A673 (cell line): ENCODE measurements around the gene GBE1. TPM values are rescaled to one million over a fixed set of nuclear protein-coding genes. Genes with fewer than 3 reads are reported as not detected.
"Not testable (repeated sequence)": the region's sequence is repeated elsewhere in the genome, so short reads cannot be mapped to it uniquely, and the experiment has no call there.

ENCODE experiments used
- BruUV-seq: library from RNA; stranded (reverse); fragments of 400-500 nt; replicated peaks from 2 replicates; lab custom pipeline; 2021; lab: Mats Ljungman, UMichigan
- CTCF ChIA-PET: fragments of 300-600 bp; sonication (Branson Sonifier 250); formaldehyde crosslinking; loops from one replicate; lab custom pipeline; 2022; ENCODE audit warnings: antibody characterized with exemption; lab: Charles Lee
- POLR2A ChIA-PET: fragments of 300-600 bp; sonication (Branson Sonifier 250); formaldehyde crosslinking; loops from one replicate; lab custom pipeline; 2022; ENCODE audit warnings: antibody characterized with exemption; ENCODE audit not compliant: low non-redundant PET; lab: Charles Lee
- DNase-seq: peaks from one replicate; pipeline ENCODE4 v3.0.0-alpha.2; 2015; ENCODE audit warnings: low spot score
- H3K27ac ChIP-seq: fragments of 200-600 bp; sonication (generic); 2 replicates; pipeline ENCODE4 v1.5.1; 2016; ENCODE audit warnings: mixed run types, low read depth, mild to moderate bottlenecking, mixed read lengths, antibody characterized with exemption, low read length; ENCODE audit not compliant: poor library complexity, severe bottlenecking
- H3K27me3 ChIP-seq: fragments of 200-600 bp; sonication (generic); replicated peaks from 2 replicates; pipeline ENCODE4 v1.6.1; 2017; ENCODE audit warnings: mixed run types, low read depth, mild to moderate bottlenecking, mixed read lengths, antibody characterized with exemption, low read length; ENCODE audit not compliant: insufficient read depth, poor library complexity
- H3K36me3 ChIP-seq: fragments of 200-600 bp; sonication (generic); 2 replicates; pipeline ENCODE4 v1.6.1; 2016; ENCODE audit warnings: mixed run types, mild to moderate bottlenecking, mixed read lengths, antibody characterized with exemption, low read length; ENCODE audit not compliant: insufficient read depth, poor library complexity, severe bottlenecking
- H3K4me1 ChIP-seq: fragments of 200-600 bp; sonication (generic); 2 replicates; pipeline ENCODE4 v1.6.1; 2017; ENCODE audit warnings: mixed run types, mild to moderate bottlenecking, mixed read lengths, antibody characterized with exemption, low read length; ENCODE audit not compliant: insufficient read depth, poor library complexity, severe bottlenecking
- H3K4me3 ChIP-seq: fragments of 200-600 bp; sonication (generic); 2 replicates; pipeline ENCODE4 v1.5.1; 2016; ENCODE audit warnings: low read depth, mixed run types, mild to moderate bottlenecking, mixed read lengths, low read length; ENCODE audit not compliant: poor library complexity, severe bottlenecking
- H3K9me3 ChIP-seq: fragments of 200-600 bp; sonication (generic); 2 replicates; pipeline ENCODE4 v1.6.1; 2016; ENCODE audit warnings: mixed run types, low read depth, mild to moderate bottlenecking, mixed read lengths, antibody characterized with exemption, low read length; ENCODE audit not compliant: poor library complexity, severe bottlenecking
- CTCF ChIP-seq: fragments of 300-800, 200-600 bp; sonication (generic); conservative IDR thresholded peaks from 2 replicates; pipeline ENCODE4 v1.5.1; 2017; ENCODE audit warnings: low read depth, mild to moderate bottlenecking, antibody characterized with exemption, low read length, moderate library complexity, mixed read lengths
- EZH2 ChIP-seq: fragments of 200-600 bp; sonication (generic); IDR thresholded peaks from 2 replicates; pipeline ENCODE4 v1.6.1; 2017; ENCODE audit warnings: borderline replicate concordance, low read depth, mild to moderate bottlenecking, mixed read lengths, antibody characterized with exemption, low read length; ENCODE audit not compliant: poor library complexity, severe bottlenecking
- intact Hi-C: fragments of 100-400 bp; cut with micrococcal nuclease; formaldehyde crosslinking; loops from one replicate; pipeline ENCODE4 v1.10.0; 2022; ENCODE audit not compliant: unreplicated experiment
- total RNA-seq: library from RNA; stranded (reverse); gene quantifications from 2 replicates; pipeline ENCODE4 v1.2.3, GENCODE V29; 2021

The GBE1 gene
- total RNA-seq, 1 experiment from 2014 or later = 8.2 TPM

- Histone ChIP-seq H3K9me3 (no peaks in the 10 kb centered on the region), H3K4me1 (no peaks in the 10 kb centered on the region), H3K27me3 (no peaks in the 10 kb centered on the region), H3K4me3 (no peak overlapping the region), H3K36me3 (no peaks in the 10 kb centered on the region), H3K27ac (no peak overlapping the region)
- BruUV-seq = no TSS peak
- POLR2A ChIA-PET = no interaction called here
- CTCF ChIA-PET = no interaction called here
- no peak for TF ChIP-seq EZH2
- TF ChIP-seq CTCF = no peak
- intact Hi-C loops = no loop called here
- no peak for DNase-seq
Measured at GRCh38 chr3:81769299-81769698, 7.9 kb upstream of the GBE1 start.

DNA sequence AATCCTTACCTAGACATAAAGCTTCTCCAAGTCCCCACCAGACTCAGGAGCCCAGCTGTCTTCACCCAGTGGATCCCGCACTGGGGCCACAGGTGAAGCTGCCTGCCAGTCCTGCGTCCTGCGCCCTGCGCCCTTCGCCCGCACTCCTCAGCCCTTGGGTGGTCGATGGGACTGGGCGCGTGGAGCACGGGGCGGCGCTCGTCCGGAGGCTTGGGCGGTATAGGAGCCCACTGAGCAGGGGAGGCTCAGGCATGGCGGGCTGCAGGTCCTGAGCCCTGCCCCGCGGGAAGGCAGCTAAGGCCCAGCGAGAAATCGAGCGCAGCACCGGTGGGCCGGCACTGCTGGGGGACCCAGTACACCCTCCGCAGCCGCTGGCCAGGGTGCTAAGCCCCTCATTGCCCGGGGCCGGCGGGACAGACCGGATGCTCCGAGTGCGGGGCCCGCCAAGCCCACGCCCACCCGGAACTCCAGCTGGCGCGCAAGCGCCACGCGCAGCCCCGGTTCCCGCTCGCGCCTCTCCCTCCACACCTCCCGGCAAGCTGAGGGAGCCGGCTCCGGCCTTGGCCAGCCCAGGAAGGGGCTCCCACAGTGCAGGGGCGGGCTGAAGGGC is 5.9 kb upstream of the GBE1 start:
- DNase-seq, H3K27me3 ChIP-seq, H3K4me1 ChIP-seq, BruUV-seq, POLR2A ChIA-PET, H3K36me3 ChIP-seq, H3K27ac ChIP-seq, intact Hi-C loops, CTCF ChIA-PET, H3K4me3 ChIP-seq, H3K9me3 ChIP-seq: not testable (repeated sequence)

DNA sequence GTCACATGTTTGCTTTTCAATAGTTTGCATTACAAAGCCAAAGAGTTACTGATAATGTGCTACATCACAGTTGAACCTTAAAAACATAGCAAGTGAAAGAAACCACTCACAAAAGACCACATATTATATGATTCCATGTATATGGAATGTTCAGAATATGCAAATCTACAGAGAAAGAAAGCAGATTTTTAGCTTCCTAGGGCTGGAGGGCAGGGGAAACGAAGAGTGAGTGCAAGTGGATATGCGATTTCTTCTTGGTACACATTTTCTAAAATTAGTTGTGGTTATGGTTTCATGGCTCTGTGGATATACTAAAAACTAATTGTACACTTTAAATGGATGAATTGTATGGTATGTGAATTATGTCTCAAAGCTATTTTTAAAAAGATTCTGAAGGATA is 4.0 kb upstream of the GBE1 start:
- TF ChIP-seq EZH2 = no peak
- no peak for TF ChIP-seq CTCF
- ChIA-PET CTCF (no interaction called here), POLR2A (no interaction called here)
- Histone ChIP-seq H3K36me3 (no peaks in the 10 kb centered on the region), H3K9me3 (no peaks in the 10 kb centered on the region), H3K4me3 (no peak overlapping the region), H3K4me1 (peaks cover 3% of the 10 kb centered on the region), H3K27ac (no peak overlapping the region), H3K27me3 (no peaks in the 10 kb centered on the region)
- BruUV-seq = no TSS peak
- DNase-seq = no peak
- intact Hi-C loops = no loop called here

DNA sequence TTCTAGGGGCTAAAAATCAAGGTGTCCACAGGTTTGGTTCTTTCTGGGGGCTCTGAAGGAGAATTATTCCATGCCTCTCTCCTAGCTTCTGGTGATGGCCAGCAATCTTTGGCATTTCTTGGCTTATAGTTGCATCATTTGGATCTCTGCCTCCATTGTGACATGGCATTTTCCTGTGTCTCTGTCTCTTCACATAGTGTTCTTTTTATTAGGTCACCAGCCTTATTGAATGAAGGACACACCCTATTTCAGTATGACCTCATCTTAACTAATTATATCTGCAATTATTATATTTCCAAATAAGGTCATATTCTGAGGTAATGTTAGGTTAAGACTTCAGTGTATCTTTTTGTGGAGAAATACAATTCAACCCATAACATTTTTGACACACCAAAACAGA is 3.2 kb upstream of the GBE1 start:
- ChIA-PET CTCF (no interaction called here), POLR2A (no interaction called here)
- H3K9me3 ChIP-seq = no peaks in the 10 kb centered on the region
- peaks cover 7% of the 10 kb centered on the region for H3K4me1 ChIP-seq
- TF ChIP-seq EZH2 (no peak), CTCF (no peak)
- no TSS peak for BruUV-seq
- H3K27me3 ChIP-seq = no peaks in the 10 kb centered on the region
- no peak overlapping the region for H3K4me3 ChIP-seq
- intact Hi-C loops = loop anchor here (5.0 kb wide), 1 partner anchor 87 kb away; no protein-coding TSS in a partner anchor
- no peak overlapping the region for H3K27ac ChIP-seq
- no peak for DNase-seq
- H3K36me3 ChIP-seq = no peaks in the 10 kb centered on the region
